ENCODE results near the gene HMOX2.

- TF ChIP-seq RAD21 (IDR thresholded peaks at IDR 0.05; ENCODE audit: low read depth), result no peak
- no peak for TF ChIP-seq POLR2AphosphoS5 (IDR thresholded peaks at IDR 0.05; ENCODE audit: low read depth, low read length)
- TF ChIP-seq CTCF (IDR thresholded peaks at IDR 0.05 in 2 of 3, conservative IDR thresholded peaks at IDR 0.05 in 1 of 3; ENCODE audit: borderline replicate concordance in 1 of 3, insufficient read depth in 1 of 3, low read depth in 2 of 3, low read length in 2 of 3), result no peak
- no peak for TF ChIP-seq MAX (IDR thresholded peaks at IDR 0.05)
- no peak for TF ChIP-seq YY1 (IDR thresholded peaks at IDR 0.05; ENCODE audit: extremely low read depth, insufficient replicate concordance, low read depth, low read length)
- TF ChIP-seq CEBPB (IDR thresholded peaks at IDR 0.05; ENCODE audit: low read depth), result no peak
- no peak for TF ChIP-seq JUND (IDR thresholded peaks at IDR 0.05)
Observed at GRCh38 chr16:4454623-4455022, 21.6 kb upstream of the HMOX2 start.

Data from HCT116 (cell line).